Transverse colon (tissue), 4 donors: ENCODE measurements around the gene KCNK5. TPM values are rescaled to one million over a fixed set of nuclear protein-coding genes. Genes with fewer than 3 reads are reported as not detected.

Experiments
- DNase-seq: peaks from one replicate; pipeline ENCODE4 v3.0.0-alpha.2; 2019
- H3K27ac ChIP-seq, 4 donors: fragments of 200-600 bp; sonication (generic); 2 replicates each; pipeline ENCODE4 v1.5.1; 2016 to 2018; ENCODE audit warnings: inconsistent platforms in 4 of 4
- H3K27me3 ChIP-seq: fragments of 200-600 bp; sonication (generic); 2 replicates; pipeline ENCODE4 v1.5.1; 2017; ENCODE audit warnings: inconsistent platforms
- H3K36me3 ChIP-seq, 4 donors: fragments of 200-600 bp; sonication (generic); 2 replicates each; pipeline ENCODE4 v1.5.1; 2017 to 2019; ENCODE audit warnings: inconsistent platforms in 4 of 4
- H3K4me1 ChIP-seq, 4 donors: fragments of 200-600 bp; sonication (generic); 2 replicates each; pipeline ENCODE4 v1.5.1; 2017 to 2020; ENCODE audit warnings: inconsistent platforms in 4 of 4
- H3K4me3 ChIP-seq, 4 donors: fragments of 200-600 bp; sonication (generic); 1 replicate in 1 of 4; 2 replicates in 3 of 4; pipeline versions ENCODE4 v1.5.1 to v1.6.1; 2017 to 2019; ENCODE audit warnings: inconsistent platforms in 4 of 4
- H3K9me3 ChIP-seq, 2 donors: fragments of 200-600 bp; sonication (generic); 2 replicates each; pipeline ENCODE4 v1.5.1; 2017 to 2019; ENCODE audit warnings: inconsistent platforms in 2 of 2
- EP300 ChIP-seq: sonication (generic); formaldehyde crosslinking; IDR thresholded peaks from one replicate; pipeline ENCODE4 v1.6.1; 2017; ENCODE audit warnings: antibody characterized with exemption, low read depth
- POLR2A ChIP-seq: fragments of 450-650 bp; IDR thresholded peaks from one replicate; pipeline ENCODE4 v1.6.1; 2016; ENCODE audit warnings: antibody characterized with exemption, mild to moderate bottlenecking, moderate library complexity
- POLR2AphosphoS5 ChIP-seq, 3 donors: sonication (generic); formaldehyde crosslinking; IDR thresholded peaks; one replicate each; pipeline ENCODE4 v1.6.1; 2016; ENCODE audit warnings: antibody characterized with exemption in 3 of 3
- WGBS, 2 donors: methylation state at CpG; one replicate each; pipeline ENCODE4 v1.1.5; 2018; ENCODE audit warnings: low coverage in 1 of 2; 5-methylcytosine and 5-hydroxymethylcytosine counted together
- in situ Hi-C, 4 donors: fragments of 200-750 bp; cut with MboI; loops; one replicate each; pipeline versions ENCODE4 v1.15.0 to v1.15.1; 2017; ENCODE audit warnings: low sequenced_read_pairs in 3 of 4, low pct_ligation_motif_present in 1 of 4, low pct_unique_long_range_greater_than_20kb in 1 of 4
- intact Hi-C: fragments of 100-400 bp; cut with DNase I; formaldehyde crosslinking; loops from one replicate; pipeline ENCODE4 v1.15.1; 2023; ENCODE audit warnings: low total_unique reads
- total RNA-seq, 4 donors: library from RNA; depleted of rRNA; stranded (reverse); fragments of >200 nt; gene quantifications; one replicate each; pipeline ENCODE4 v1.1.0, GENCODE V29; 2016
- TF ChIP-seq, protein P1 (sequence below), 5 experiments: fragments of 200-600 bp in 3 of 5; fragments of 450-650 bp in 2 of 5; sonication (generic) in 3 of 5; IDR thresholded peaks; 1 replicate in 2 of 5; 2 replicates in 3 of 5; pipeline ENCODE4 v1.5.1; 2016 to 2017; ENCODE audit warnings: antibody characterized with exemption in 5 of 5, inconsistent platforms in 3 of 5, mild to moderate bottlenecking in 2 of 5, moderate library complexity in 1 of 5

Gene KCNK5
- total RNA-seq, 4 donors from 2014 or later: 9.6 to 86.0 (median 64.5) TPM

DNA sequence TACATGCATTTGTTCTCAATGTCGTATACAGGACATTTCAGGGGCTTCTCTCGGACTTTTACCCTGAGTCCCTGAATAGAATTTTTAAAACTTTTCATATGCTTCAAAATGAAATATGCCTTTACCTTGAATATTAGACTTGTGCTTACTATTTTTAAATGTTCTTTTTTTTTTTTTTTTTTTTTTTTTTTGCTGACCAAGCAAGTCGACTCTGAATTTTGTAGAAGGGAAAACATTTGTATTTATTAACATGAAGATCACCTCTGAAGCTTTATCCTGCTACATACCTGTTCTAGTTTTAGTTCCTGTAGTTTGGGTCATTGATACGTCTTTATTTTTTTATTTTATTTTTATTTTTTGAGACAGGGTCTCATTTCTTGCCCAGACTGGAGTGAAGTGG, 74.6 kb downstream of the KCNK5 start:
- TF ChIP-seq EP300 (no peak), POLR2A (no peak)
- Histone ChIP-seq H3K4me3 (no peak overlapping the region), H3K27ac (no peak overlapping the region), H3K9me3 (no peaks in the 10 kb centered on the region), H3K27me3 (peaks cover 27% of the 10 kb centered on the region), H3K4me1 (no peaks in the 10 kb centered on the region), H3K36me3 (no peaks in the 10 kb centered on the region)
- WGBS, 2 donors: 73 to 84% methylated on average over 4 of the region's 4 CpGs
- in situ Hi-C loops: loop anchor here in 2 of 4 donors (25.0 kb wide), 1 partner anchor 292 kb away; no protein-coding TSS in a partner anchor
- DNase-seq: no peak
- intact Hi-C loops: no loop called here

DNA sequence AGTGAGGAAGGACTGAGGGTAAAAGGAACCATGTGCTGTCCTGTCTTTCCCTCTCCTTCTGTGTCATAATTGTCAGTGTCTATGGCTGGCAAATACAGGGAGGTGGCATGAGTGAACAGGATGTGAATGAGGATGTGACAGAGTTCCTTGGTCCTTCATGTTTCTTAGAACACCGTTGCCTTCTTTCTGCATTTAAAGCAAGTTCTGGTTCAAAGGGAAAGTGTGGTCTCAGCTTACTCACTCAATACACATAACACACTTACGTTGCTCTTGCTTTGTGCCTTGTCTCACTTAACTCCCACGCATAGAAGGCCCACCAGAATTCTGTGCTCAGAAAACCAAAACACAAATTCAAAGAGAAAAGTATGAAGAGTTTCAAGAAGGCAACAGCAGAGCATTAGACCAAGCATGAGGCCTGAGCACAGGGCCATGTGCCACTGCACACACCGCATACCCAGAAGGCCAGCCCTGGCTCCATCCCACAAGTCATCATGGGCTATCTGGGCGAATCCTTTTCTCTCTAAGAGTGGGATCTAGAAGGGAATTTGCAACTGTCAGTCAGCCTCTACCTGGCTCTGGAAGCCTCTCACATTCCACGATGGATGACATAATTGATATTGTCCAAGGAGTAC, 75.4 kb downstream of the KCNK5 start:
- no peaks in the 10 kb centered on the region for H3K36me3 ChIP-seq
- H3K27me3 ChIP-seq: peaks cover 27% of the 10 kb centered on the region
- H3K4me1 ChIP-seq: no peaks in the 10 kb centered on the region
- H3K27ac ChIP-seq: no peak overlapping the region
- TF ChIP-seq POLR2AphosphoS5 (IDR thresholded peaks at IDR 0.05) (no peak), POLR2A (no peak), EP300 (no peak)
- TF ChIP-seq, protein P1, sequence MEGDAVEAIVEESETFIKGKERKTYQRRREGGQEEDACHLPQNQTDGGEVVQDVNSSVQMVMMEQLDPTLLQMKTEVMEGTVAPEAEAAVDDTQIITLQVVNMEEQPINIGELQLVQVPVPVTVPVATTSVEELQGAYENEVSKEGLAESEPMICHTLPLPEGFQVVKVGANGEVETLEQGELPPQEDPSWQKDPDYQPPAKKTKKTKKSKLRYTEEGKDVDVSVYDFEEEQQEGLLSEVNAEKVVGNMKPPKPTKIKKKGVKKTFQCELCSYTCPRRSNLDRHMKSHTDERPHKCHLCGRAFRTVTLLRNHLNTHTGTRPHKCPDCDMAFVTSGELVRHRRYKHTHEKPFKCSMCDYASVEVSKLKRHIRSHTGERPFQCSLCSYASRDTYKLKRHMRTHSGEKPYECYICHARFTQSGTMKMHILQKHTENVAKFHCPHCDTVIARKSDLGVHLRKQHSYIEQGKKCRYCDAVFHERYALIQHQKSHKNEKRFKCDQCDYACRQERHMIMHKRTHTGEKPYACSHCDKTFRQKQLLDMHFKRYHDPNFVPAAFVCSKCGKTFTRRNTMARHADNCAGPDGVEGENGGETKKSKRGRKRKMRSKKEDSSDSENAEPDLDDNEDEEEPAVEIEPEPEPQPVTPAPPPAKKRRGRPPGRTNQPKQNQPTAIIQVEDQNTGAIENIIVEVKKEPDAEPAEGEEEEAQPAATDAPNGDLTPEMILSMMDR (IDR thresholded peaks at IDR 0.05): no peak
- no peak for DNase-seq
- 78 to 80% methylated on average over 1 to 6 of the region's 6 CpGs for WGBS, 2 donors
- intact Hi-C loops (no loop called here), in situ Hi-C loops (loop anchor here in 2 of 4 donors (25.0 kb wide), 1 partner anchor 292 kb away; no protein-coding TSS in a partner anchor)
- no peak overlapping the region for H3K4me3 ChIP-seq
- no peaks in the 10 kb centered on the region for H3K9me3 ChIP-seq

DNA sequence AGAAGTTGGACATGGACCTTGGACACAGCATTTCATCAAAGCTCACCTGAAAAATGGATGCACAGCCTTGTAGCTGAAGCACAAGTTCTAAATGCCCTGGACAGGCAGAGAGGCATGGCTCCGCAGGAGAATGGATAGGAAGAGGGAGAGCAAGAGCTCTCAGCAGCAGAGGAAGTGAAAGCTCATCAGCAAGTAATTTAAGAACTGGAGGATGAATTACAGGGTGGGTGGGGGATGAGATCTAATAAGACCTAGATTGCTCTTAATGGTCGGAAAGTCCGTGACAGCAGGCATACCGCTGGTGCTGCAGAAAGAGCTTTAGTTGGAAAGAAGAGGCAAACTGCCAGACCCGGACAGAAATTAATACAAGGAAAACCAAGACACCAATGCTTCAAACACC, 77.0 kb downstream of the KCNK5 start:
- intact Hi-C loops (no loop called here), in situ Hi-C loops (loop anchor here in 2 of 4 donors (25.0 kb wide), 1 partner anchor 290 kb away; no protein-coding TSS in a partner anchor)
- Histone ChIP-seq H3K9me3 (no peaks in the 10 kb centered on the region), H3K36me3 (no peaks in the 10 kb centered on the region), H3K4me3 (no peak overlapping the region), H3K4me1 (no peaks in the 10 kb centered on the region), H3K27ac (no peak overlapping the region), H3K27me3 (peaks cover 41% of the 10 kb centered on the region)
- WGBS, 2 donors: 54 to 63% methylated on average over 5 of the region's 5 CpGs
- no peak for TF ChIP-seq EP300
- DNase-seq: no peak

DNA sequence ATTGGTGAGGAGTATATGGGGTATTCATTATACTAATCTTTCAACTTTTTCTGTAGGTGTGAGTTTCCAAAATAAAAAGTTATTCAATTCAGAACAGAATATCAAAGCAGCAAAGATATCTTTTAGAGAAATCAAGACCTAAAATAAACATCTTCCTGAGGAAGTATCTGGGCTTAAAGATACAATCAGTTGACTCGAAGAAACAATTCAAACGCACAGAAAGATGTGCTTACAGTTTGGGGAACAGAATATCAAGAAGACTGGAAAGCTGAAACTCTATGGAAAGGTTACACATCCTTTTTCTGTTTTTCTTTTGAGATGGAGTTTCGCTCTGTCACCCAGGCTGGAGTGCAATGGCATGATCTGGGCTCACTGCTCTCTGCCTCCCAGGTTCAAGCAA, 78.1 kb downstream of the KCNK5 start:
- Histone ChIP-seq H3K9me3 (no peaks in the 10 kb centered on the region), H3K36me3 (no peaks in the 10 kb centered on the region), H3K4me1 (no peaks in the 10 kb centered on the region), H3K27me3 (peaks cover 42% of the 10 kb centered on the region), H3K4me3 (no peak overlapping the region), H3K27ac (no peak overlapping the region)
- intact Hi-C loops (no loop called here), in situ Hi-C loops (loop anchor here in 2 of 4 donors (25.0 kb wide), 1 partner anchor 289 kb away; no protein-coding TSS in a partner anchor)
- WGBS, 2 donors: 54 to 67% methylated on average over 3 of the region's 3 CpGs
- no peak for TF ChIP-seq EP300
- TF ChIP-seq POLR2A: no peak
- no peak for TF ChIP-seq POLR2AphosphoS5 (IDR thresholded peaks at IDR 0.05)
- TF ChIP-seq, protein P1 (IDR thresholded peaks at IDR 0.05): no peak
- DNase-seq: no peak

DNA sequence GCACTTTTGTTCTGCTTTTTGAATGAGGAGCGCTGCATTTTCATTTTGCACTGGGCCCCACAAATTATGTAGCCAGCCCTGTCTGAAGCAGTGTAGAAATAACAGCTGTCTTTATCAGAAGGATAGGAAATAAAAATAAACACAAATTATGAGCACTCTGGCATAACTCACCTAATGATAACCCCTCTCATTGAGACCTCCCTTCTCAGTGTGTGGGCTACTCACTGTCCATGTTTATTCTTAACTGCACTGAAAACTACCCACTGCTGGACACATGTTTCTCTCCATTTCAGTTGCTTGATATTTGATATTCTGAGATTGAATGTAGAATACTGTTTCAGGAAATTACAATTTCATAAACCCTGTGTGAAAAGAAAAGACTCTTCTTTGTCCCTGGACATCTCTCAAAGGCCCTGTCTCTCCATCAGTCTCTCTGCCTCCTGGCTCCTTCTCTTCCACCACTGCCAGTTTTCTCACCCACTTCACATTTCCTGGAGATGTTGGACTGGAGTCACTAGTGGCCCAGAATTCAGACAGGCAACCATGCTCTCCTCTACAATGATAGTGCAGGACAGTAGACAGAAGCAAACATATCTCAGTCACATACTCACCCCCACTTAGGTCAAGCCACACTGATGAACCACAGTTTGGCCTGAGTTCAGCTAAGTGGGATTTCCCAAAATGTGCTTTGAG, 84.6 kb downstream of the KCNK5 start:
- WGBS, 2 donors: 83 to 91% methylated on average over 1 of the region's 1 CpG
- Histone ChIP-seq H3K4me3 (no peak overlapping the region), H3K36me3 (no peaks in the 10 kb centered on the region), H3K27me3 (peaks cover 15% of the 10 kb centered on the region), H3K4me1 (no peaks in the 10 kb centered on the region), H3K27ac (no peak overlapping the region), H3K9me3 (no peaks in the 10 kb centered on the region)
- DNase-seq: no peak
- in situ Hi-C loops: no loop called here
- TF ChIP-seq POLR2AphosphoS5 (IDR thresholded peaks at IDR 0.05): no peak
- TF ChIP-seq EP300: no peak
- intact Hi-C loops: no loop called here
